Retina (tissue), 1 donor: Measurements from ENCODE around the gene GALNS.
"Not testable (repeated sequence)": the region's sequence is repeated elsewhere in the genome, so short reads cannot be mapped to it uniquely, and the experiment has no call there.

Source experiments
- DNase-seq: peaks from one replicate; pipeline ENCODE4 v3.0.0-alpha.2; 2016

Gene GALNS

DNA sequence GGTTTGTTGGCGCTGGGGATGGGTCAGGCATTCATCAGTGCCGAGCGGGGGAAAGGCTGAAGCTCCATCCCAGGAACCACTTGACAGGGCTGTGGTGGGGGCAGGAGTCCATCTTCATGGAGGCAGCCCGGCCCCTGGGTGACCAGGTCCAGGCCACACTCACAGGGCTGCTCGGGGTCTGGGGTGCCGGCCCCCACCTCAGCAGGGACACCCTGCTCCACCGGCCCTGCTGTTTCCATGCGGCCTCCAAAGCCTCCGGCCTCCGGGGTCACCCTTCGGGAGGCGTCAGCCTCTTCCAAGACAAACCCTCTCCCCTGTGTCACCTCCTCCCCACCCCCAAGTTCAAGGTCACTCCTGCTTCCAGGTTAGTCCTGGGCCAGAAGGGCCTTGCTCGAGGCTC, 22.1 kb downstream of the GALNS start:
- no peak for DNase-seq

GRCh38 chr16:88833086-88833485, 23.7 kb downstream of the GALNS start:
- no peak for DNase-seq

DNA sequence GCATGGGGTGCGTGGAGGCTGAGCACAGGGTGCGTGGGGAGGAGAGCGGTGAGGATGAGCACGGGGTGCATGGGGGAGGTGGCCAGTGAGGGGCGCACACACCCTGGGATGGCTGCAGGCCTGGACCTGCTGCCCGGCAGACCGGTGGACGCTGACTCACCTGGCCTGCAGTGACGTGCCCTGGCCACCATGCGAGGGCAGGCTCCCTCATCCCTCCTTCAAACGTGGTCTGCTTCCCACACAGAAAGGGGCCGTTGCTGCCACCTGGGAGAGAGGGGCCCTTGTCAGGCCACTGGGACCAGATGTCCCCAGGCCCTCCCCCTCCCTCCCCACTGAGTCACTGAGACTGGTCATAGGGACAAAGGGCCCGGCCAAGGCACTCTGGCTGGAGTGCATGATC, 24.9 kb downstream of the GALNS start:
- no peak for DNase-seq

DNA sequence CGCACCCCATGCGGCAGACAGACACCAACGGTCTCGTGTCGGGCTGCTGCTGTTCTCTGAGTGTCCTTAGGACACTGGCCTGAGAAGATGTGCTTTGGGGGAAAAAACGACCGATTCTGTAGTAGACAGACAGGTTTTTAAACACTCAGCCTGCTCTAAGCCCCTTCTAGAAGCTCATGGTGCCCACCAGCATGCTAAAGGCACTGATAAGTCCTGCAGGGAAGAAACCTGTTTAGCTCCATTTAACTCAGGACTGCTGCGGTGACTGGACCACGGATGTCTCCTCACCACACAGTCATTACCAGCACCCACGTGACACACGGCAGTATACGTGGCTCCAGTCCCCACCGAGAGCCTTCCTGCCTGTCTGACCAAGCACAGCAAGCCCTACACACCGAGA, 26.0 kb downstream of the GALNS start:
- DNase-seq: no peak

- no peak for DNase-seq
Observed at GRCh38 chr16:88830258-88830657, 26.5 kb downstream of the GALNS start.

- no peak for DNase-seq
Observed at GRCh38 chr16:88828711-88829110, 28.0 kb downstream of the GALNS start.

- DNase-seq: no peak
Observed at GRCh38 chr16:88827727-88828126, 29.0 kb downstream of the GALNS start.

- DNase-seq: no peak
Observed at GRCh38 chr16:88826070-88826840, 30.5 kb downstream of the GALNS start.

DNA sequence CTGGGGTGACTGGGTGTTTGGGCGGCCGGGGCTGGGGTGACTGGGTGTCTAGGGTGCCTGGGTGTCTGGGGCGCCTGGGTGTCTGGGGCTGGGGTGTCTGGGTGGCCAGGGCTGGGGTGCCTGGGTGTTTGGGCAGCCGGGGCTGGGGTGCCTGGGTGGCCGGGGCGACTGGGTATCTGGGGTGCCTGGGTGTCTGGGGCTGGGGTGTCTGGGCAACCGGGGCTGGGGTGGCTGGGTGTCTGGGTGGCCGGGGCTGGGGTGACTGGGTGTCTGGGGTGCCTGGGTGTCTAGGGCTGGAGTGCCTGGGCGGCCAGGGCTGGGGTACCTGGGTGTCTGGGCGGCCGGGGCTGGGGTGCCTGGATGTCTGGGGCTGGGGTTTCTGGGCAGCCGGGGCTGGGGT, 31.6 kb downstream of the GALNS start:
- no peak for DNase-seq

DNA sequence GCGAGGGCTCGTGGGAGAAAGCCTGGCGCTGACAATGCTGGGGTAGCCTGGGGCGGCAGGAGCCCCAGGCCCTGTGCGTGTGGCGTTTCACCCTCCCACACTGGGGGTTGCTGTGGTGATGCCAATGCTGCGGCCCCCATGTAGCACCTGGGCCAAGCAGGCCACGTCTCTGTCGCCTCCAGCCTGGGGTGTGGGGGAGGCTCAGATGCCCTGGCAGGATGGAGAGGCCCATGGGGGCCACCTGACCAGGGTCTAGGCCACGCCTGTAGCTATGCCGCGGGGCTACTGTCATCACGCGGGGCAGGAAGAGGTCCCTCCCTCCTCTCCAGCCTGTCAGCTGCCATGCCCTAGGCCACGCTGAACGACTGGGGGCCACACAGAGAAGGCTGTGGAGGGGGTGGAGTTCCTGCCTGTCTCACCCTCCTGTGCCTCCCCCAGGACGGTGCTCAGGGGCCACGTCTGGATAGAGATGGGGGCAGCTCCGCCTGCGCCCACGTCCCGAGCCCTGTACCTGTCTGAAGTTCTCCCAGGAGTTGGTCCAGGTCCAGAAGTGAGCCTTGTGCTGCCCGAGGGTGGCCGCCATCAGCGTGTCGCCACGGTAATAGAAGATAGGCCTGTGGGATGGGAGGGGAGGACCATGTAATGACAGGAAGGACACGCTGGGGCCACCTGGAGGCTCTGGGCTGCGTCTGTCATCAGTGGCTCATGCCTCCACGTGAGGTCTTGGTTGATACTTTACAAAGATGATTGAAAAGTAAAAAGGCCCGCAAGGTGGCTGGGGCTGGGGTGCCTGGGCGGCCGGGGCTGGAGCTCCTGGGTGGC, 32.3 kb downstream of the GALNS start:
- no peak for DNase-seq

- DNase-seq: not testable (repeated sequence)
Observed at GRCh38 chr16:88823646-88824045, 33.1 kb downstream of the GALNS start.

GRCh38 chr16:88822281-88823040, 34.3 kb downstream of the GALNS start:
- DNase-seq: no peak

GRCh38 chr16:88821168-88821850, 35.4 kb downstream of the GALNS start:
- DNase-seq: no peak

DNA sequence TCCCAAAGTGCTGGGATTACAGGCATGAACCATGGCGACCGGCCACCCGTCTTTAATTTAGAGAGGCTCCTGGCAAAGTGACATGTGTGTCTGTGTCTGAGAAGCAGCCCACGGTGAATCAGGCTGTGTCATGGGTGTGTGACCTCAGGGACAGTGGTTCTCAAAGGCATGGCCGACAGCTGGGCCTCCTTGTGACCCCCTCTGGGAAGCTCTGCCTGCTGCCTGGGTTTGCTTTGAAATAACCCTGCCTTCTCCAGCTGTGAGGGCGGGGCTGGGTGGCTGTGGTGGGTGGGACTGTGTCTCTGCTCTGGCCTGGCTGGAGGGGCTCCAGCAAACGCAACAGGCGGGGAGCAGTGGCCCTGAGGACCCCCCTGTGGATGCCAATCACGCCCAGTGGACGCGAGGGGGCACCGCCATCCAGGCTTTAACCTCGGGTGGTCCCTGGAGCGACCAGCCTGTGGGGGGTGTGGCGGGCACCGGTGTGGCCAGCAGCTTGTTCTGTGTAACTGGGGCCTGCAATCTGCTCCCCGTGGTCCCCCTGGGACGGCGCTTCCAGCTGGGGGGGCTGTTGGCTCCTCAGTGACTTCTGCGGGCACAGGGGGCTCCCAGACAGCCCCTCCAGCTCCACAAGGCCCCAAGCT, 36.2 kb downstream of the GALNS start:
- no peak for DNase-seq

DNA sequence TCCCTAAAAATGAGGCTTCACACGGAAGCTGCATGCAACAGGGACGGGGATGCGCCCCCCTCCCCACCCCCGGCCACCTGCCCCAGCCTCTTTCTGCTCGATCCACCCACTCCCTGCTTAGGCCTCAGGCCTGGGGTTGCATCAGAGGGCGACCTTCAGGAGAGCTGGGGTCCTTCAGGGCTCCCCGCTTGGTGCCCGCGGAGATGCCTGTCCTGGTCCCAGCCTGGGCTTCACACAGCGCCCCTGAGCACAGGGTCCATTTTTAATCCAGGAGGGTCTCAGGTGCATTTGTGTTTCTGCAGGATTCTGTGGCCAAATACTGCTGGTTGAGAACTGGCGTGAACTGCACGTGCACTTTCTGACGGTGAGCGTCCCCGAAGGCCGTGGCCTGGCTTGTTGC, 37.6 kb downstream of the GALNS start:
- no peak for DNase-seq

DNA sequence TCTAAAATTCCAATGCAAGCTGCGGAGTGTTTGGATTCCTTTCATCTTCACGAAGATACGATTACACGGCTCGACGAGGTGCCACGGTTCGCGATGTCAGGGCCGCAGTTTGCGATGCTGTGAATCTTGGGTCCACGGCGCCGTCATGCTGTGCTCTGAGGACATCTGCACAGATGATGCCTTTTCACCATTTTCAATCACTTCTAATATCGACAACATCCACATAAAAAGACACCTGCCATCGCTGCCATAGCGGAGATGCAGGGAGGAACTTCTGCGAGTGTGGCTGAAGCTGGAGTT, 38.2 kb downstream of the GALNS start:
- DNase-seq: no peak

- DNase-seq: no peak
Observed at GRCh38 chr16:88817785-88818574, 38.8 kb downstream of the GALNS start.

DNA sequence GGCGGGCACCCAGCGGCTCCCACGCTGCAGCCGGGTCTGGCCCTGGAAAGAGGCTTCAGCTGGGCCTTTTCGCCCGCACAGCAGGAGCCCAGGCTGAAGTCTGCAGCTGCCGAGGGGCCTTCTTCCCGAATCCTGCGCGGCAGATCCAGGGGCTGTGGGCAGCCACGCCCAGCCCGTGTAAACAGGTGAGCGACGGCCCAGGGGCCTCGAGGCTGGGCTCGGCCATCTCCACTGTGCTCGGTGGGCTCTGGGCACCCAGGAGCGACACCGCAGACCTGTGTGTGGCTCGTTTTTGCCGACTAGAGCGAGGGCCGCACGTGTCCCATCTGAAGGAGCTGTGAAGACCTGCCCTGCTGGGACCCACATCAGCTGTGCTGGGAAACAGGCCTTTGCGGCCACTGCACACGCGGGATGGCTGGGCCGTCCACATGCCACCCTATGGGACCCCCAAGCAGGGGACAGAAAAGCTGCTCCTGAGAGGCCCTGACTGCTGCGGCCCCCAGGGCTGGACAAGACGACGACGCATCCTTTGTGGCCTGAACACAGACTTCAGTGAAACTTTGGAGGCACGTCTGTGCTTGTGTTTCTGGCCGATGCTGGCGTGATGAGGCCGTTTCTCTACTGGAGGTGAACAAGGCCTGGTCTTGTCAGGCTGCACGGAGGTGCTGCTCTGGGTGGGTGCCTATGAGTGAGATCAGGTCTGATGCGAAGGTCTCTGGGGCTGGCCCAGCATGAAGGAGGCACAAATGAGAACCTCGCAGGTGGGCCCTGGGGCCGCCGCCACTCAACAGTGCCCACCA, 39.8 kb downstream of the GALNS start:
- no peak for DNase-seq

DNA sequence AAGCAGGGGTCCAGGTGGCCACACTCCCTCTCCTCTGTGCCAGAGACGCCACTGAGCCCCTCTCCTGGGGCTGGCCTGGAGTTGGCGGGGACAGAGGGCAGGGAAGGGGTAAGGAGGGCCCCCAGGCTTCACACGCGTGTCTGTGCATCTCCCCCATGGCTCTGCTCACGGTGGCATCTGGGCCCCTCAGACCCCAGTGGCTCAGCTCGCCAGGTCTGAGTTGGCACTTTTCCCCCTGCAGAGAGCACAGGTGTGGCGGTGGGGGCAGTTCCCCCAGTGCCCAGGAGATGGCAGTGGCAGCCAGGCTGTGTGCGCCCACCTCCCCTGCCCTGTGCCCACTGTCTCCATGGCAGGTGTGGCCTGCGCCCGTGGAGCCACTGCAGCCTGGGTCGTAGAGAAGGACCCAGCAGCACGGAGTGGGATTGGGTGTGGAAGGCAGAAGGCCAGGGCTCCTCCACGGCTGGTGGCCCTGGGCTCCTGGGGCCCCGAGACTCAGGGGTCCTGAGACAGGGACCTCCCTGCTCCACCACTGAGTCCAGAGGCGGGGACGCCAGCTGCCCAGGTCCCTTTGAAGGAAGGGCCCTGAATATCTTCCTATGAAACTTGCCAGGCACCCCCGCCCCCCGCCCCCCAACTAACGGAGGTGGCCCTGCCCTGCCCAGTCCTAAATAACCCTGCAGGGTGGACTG, 40.7 kb downstream of the GALNS start:
- DNase-seq: peak; percentile 71

DNA sequence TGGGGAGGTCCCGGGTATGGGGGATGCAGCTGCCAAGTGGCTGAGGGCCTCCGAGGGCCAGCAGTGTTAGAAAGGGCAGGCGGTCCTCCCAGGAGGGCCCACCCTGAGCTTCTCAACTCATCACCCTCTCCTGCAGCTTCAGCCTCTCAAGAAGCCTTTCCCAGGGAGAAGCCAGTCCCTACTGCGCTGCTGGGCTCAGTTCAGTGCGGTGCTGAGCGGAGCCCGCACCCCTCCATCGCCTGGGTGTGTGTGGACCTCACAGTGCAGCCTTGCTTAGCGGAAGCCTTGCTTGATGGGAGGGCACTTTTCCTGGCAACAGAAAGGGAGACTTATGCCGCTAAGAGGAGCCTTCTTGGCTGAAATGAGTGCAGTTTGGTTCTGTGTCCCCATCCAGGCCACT, 41.5 kb downstream of the GALNS start:
- DNase-seq: no peak
